A549 treated with AZD2906 at 1 μM for 4 hours (cell line): ENCODE data around the gene MBD6. TPM values are rescaled to one million over a fixed set of nuclear protein-coding genes. Genes with fewer than 3 reads are reported as not detected.

Experiments used
- total RNA-seq: library from RNA; stranded (reverse); fragments of 200-300 nt; extraction: Qiagen RNA extraction; gene quantifications from 5 replicates; pipeline ENCODE4 v1.2.3, GENCODE V29; 2022

Gene MBD6, protein sequence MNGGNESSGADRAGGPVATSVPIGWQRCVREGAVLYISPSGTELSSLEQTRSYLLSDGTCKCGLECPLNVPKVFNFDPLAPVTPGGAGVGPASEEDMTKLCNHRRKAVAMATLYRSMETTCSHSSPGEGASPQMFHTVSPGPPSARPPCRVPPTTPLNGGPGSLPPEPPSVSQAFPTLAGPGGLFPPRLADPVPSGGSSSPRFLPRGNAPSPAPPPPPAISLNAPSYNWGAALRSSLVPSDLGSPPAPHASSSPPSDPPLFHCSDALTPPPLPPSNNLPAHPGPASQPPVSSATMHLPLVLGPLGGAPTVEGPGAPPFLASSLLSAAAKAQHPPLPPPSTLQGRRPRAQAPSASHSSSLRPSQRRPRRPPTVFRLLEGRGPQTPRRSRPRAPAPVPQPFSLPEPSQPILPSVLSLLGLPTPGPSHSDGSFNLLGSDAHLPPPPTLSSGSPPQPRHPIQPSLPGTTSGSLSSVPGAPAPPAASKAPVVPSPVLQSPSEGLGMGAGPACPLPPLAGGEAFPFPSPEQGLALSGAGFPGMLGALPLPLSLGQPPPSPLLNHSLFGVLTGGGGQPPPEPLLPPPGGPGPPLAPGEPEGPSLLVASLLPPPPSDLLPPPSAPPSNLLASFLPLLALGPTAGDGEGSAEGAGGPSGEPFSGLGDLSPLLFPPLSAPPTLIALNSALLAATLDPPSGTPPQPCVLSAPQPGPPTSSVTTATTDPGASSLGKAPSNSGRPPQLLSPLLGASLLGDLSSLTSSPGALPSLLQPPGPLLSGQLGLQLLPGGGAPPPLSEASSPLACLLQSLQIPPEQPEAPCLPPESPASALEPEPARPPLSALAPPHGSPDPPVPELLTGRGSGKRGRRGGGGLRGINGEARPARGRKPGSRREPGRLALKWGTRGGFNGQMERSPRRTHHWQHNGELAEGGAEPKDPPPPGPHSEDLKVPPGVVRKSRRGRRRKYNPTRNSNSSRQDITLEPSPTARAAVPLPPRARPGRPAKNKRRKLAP
- 19.1 to 28.6 TPM (median 26.3 TPM) in 5 replicates for total RNA-seq

DNA sequence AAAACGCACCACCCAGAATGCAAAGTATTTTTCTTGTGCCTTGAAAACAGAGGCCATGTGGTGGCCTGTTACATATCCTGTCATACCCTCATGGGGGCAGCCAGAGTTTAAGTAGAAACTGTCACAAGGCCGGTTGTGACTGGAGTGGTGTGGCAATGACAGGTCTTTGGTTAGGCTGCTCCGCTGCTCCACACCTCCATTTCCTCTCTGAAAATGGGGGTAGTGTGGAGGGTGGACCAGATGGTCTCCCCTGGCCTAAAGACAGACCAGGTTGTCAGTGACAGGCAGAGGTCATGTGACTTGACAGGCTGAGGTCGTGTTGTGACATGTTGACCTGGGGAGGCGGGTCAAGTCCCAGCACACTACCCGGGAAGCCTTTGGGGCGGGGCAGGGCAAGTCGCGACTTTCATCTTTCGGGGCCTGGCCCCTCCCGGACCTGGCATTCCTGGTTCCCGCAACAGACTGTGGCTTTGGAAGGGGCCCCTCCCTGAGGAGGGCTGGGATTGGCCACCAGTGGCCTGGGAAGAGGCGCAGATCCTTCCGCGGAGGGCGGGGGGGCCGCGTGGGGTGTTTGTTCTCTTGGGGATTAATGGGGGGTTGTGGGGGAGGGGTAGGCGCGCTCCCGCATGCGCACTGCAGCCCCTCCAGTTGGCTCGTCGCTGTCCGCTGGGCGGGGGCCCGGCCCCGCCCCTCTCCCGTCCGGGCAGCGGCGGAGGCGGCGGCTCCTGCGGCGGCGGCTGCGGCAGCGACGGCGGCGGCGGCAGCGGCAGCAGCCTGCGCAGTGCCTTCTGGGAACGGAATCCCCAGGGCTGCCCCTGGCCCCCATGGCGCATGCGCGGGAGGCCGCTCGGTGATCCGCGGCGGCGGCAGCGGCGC is at the start of gene MBD6:
Gene MBD6 (plus strand): TSS at position 814 of the 876 bp plus-strand sequence. CDS start 1,480 bp downstream, outside the sequence.

DNA sequence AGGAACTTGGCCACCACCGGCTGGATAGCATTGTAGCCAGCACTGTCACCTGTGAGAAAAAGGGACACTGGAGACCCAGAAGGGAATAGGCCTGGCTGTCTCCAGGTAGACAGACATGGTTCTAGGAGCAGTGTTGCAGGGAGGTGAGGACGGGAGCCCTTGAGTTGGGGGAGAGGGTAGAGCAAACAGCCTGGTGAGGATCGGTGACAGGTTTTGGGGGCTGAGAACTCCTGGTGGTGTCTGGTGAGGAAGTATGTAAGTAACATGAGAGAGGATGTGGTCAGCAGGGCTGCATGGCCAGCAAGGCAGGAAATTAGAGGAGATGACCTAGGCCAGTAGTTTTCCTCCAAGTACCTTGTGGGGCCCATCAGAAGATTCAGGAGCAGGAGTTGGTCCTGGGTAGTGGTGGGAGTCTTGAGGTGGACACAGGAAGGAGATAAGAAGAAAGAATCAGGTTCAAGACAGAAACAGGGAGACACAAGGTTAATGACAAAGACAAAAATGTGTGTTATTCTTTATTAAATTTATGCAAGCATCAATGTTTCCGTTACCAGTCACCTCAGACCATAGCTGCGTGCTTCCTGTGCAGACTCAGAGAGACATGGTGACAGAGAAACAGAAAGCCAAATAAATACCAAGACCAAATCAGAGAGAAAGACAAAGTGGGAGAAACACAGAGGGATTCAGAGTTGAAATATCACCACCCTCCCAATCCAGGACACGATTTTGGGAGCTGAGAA is 43.1 kb upstream of the MBD6 start, which contains the start of gene ARHGAP9:
Gene ARHGAP9 (minus strand): TSS at position 491 of the 740 bp plus-strand sequence. CDS start 460 bp downstream, at position 31.

DNA sequence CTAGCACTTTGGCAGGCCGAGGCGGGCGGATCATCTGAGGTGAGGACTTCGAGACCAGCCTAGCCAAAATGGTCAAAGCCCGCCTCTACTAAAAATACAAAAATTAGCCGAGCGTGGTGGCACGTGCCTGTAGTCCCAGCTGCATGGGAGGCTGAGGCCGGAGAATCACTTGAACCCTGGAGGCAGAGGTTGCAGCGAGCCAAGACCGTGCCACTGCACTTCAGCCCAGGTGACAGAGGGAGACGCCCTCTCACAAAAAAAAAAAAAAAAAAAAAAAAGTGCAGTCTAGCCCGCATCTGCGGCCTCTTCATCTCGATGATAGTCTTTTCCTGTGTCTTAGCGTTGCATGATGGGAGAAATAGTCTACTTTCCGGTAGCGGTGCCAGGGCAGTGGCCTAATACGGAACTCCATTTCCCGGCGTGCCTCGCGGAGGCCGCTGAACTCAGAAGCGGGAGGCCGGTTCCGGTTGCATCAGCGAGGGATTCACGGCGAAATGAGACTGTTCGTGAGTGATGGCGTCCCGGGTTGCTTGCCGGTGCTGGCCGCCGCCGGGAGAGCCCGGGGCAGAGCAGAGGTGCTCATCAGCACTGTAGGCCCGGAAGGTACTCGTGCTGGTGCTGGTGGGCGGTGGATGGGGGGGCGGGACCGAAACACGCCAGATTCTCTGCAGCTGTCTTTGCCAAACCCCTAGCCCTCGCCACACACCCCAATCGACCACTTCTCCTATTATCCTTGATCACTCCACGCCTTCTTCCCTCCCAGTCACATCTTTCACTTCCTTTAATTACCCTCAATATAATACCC is 34.8 kb upstream of the MBD6 start, which contains the start of gene MARS1:
Gene MARS1 (plus strand): TSS at position 472 of the 805 bp plus-strand sequence. CDS start 23 bp downstream, at position 495.

DNA sequence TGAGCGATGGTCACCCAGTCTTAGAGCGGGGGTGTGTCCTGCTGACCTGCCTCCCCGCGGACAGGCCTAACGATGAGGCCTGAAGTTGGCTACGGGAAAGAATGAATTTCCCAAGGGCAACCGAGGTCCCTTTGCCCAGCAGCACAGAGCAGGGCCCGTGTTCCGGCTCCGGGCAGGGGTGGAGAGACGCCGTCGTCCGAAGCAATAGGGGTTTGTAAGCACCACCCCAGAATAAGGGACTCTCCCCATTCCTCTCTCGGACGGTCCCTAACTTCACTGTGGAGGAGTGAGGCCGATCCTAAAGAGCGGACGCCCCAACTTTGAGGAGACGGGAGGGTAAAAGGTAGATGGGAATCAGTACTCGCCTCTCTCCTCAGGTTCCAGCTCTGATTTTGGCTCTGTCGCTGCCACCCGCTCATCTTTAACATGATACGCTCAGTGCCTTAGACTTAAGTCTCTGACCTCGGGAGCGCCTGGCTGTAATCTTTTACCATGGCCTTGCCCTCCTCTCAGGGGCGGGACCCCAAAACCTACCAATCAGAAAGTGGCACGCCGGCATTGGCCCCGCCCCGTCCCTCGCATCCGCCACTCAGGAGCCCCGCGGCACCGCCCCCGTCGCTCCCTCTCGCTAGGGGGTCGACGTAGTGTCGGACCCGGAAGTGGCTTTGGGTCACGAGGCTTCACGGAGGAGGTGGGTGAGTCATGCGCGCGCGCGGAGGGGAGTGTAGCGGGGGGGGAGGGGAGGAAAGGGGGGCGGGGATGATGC is 2.4 kb upstream of the MBD6 start, which contains the start of gene DDIT3:
Gene DDIT3 (minus strand): TSS at position 462 of the 766 bp plus-strand sequence. CDS start 3,108 bp downstream, outside the sequence.

DNA sequence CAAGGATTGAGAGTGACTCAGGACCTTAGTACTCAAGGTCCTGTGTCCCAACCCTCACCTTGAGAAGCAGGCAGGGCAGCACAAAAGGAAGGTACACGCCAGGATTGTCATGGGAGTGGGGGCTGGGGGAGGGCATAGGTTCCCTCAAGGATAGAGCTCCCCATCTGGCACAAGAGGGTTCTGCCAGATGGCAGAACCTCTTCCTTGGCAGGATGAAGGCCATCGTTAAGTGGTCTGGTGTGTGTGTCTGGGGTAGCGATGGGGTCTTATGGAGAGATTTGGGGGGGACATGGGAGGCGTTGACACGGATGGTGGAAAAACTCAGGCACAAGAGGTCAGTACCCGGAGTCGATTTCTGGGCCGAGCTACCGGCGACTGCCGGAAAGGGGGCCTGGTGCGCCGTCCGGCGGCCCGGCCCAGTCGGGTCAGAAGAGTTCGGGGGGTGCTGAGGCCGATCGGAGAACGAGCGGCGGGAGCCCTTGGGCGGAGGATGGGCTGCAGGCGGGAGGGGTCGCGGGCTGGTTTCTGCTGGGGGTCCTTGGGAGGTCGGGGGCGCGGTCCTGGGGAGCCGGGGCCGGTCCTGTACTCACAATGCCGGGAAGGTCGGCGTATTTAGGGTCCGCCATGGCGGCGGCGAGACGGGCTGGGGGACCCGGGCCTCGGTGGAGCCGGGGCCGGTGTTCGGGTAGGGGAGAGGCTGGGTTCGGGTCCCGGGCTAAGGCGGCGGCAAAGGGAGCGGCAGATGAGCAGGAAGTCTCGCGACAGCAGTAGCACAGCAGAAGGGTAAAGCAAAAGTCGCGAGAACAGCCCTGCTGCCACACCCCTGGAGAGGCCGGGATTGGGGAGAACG is 24.0 kb downstream of the MBD6 start, which contains the start of gene DCTN2:
Gene DCTN2 (minus strand): TSS at position 755 of the 850 bp plus-strand sequence. CDS start 129 bp downstream, at position 626.

DNA sequence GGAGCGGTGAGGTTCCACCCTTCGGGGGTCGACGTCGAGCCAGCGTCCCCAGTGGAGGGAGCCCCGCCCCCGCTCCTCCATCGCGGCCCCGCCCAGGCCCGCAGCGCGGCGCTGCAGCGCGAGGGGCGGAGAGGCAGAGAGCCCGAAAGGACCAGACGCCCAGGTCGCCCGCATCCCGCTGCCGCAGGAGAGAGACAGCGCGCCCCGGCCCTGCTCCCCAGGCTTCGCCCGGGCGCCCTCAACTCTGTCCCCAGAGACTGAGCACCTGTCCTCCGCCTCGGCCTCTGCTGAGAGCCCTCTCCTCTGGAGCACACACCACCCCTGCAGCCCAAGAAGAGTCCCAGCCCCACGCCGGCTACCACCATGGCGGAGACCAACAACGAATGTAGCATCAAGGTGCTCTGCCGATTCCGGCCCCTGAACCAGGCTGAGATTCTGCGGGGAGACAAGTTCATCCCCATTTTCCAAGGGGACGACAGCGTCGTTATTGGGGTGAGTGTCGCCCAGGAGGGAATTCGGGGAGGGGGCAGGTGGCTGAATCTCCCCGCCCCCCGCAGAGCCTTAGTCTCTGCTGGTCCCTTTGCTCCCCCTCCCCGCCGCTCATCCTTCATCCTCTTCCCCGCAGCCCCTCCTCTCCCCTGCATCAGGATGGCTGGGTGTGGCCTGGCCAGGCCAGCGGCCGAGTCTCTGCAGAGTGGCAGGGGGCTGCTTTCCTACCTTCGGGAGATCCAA is 27.5 kb downstream of the MBD6 start, which contains the start of gene KIF5A:
Gene KIF5A (plus strand): TSS at position 136 of the 732 bp plus-strand sequence. CDS start 228 bp downstream, at position 364.

Other genes with a start within 250 kb of the MBD6 start
- gene R3HDM2, start 91.8 kb upstream of the MBD6 start, total RNA-seq: 7.5 to 10.4 TPM (median 7.9 TPM) in 5 replicates
- gene INHBC, start 88.0 kb upstream of the MBD6 start, total RNA-seq: 0.05 to 0.06 TPM (median 0.05 TPM) in 3 of 5 replicates, not detected in the others
- gene INHBE, start 67.5 kb upstream of the MBD6 start, total RNA-seq: 0.05 to 0.09 TPM (median 0.06 TPM) in 3 of 5 replicates, not detected in the others
- gene GLI1, start 63.0 kb upstream of the MBD6 start, total RNA-seq: 4.4 to 5.8 TPM (median 5.4 TPM) in 5 replicates
- 0.33 to 0.96 TPM (median 0.48 TPM) in 5 replicates for gene ARHGAP9, start 43.0 kb upstream of the MBD6 start, total RNA-seq
- 126 to 287 TPM (median 138 TPM) in 5 replicates for gene MARS1, start 34.8 kb upstream of the MBD6 start, total RNA-seq
- 20.8 to 27.9 TPM (median 23.8 TPM) in 5 replicates for gene DDIT3, start 2.3 kb upstream of the MBD6 start, total RNA-seq
- gene DCTN2, start 24.4 kb downstream of the MBD6 start, total RNA-seq: 119 to 184 TPM (median 123 TPM) in 5 replicates
- gene KIF5A, start 27.2 kb downstream of the MBD6 start, total RNA-seq: 0.17 to 0.24 TPM (median 0.21 TPM) in 5 replicates
- gene PIP4K2C, start 68.4 kb downstream of the MBD6 start, total RNA-seq: 39.3 to 45.9 TPM (median 40.5 TPM) in 5 replicates
- gene DTX3, start 82.0 kb downstream of the MBD6 start, total RNA-seq: 14.2 to 19.7 TPM (median 18.7 TPM) in 5 replicates
- 4.2 to 5.6 TPM (median 5.4 TPM) in 5 replicates for gene ARHGEF25, start 88.6 kb downstream of the MBD6 start, total RNA-seq
- gene B4GALNT1, start 110.4 kb downstream of the MBD6 start, total RNA-seq: 32.6 to 47.2 TPM (median 42.2 TPM) in 5 replicates
- gene OS9, start 171.3 kb downstream of the MBD6 start, total RNA-seq: 112 to 124 TPM (median 114 TPM) in 5 replicates
- gene AGAP2, start 215.9 kb downstream of the MBD6 start, total RNA-seq: 0.09 to 0.23 TPM (median 0.16 TPM) in 5 replicates
- gene TSPAN31, start 222.2 kb downstream of the MBD6 start, total RNA-seq: 15.0 to 22.2 TPM (median 17.1 TPM) in 5 replicates
- gene CDK4, start 229.5 kb downstream of the MBD6 start, total RNA-seq: 240 to 276 TPM (median 248 TPM) in 5 replicates
- 6.4 to 8.0 TPM (median 7.8 TPM) in 5 replicates for gene MARCHF9, start 232.3 kb downstream of the MBD6 start, total RNA-seq
- 1.4 to 2.4 TPM (median 2.0 TPM) in 5 replicates for gene CYP27B1, start 244.3 kb downstream of the MBD6 start, total RNA-seq
- gene METTL1, start 249.3 kb downstream of the MBD6 start, total RNA-seq: 43.0 to 52.2 TPM (median 49.1 TPM) in 5 replicates
- 3.5 to 6.2 TPM (median 5.1 TPM) in 5 replicates for gene EEF1AKMT3, start 249.8 kb downstream of the MBD6 start, total RNA-seq